SW480 (cell line): Measurements from ENCODE around the gene LARGE1.
"Not testable (repeated sequence)": the region's sequence is repeated elsewhere in the genome, so short reads cannot be mapped to it uniquely, and the experiment has no call there.

Experiments used
- DNase-seq: peaks from one replicate; pipeline ENCODE4 v3.0.0-alpha.2; 2016; ENCODE audit warnings: low spot score

Gene LARGE1

GRCh38 chr22:33883961-33884808 lies 36.1 kb downstream of the LARGE1 start:
- no peak for DNase-seq

- no peak for DNase-seq
These were observed 36.7 kb downstream of the LARGE1 start for GRCh38 chr22:33883561-33883960.

GRCh38 chr22:33882991-33883390 lies 37.3 kb downstream of the LARGE1 start:
- DNase-seq = no peak

- no peak for DNase-seq
These were observed 39.3 kb downstream of the LARGE1 start for GRCh38 chr22:33880986-33881385.

GRCh38 chr22:33879796-33880195 lies 40.5 kb downstream of the LARGE1 start:
- DNase-seq = no peak

- no peak for DNase-seq
These were observed 45.0 kb downstream of the LARGE1 start for GRCh38 chr22:33875316-33875715.

- DNase-seq = no peak
These were observed 46.1 kb downstream of the LARGE1 start for GRCh38 chr22:33874206-33874605.

- DNase-seq = no peak
These were observed 46.6 kb downstream of the LARGE1 start for GRCh38 chr22:33873666-33874065.

- DNase-seq = no peak
These were observed 47.1 kb downstream of the LARGE1 start for GRCh38 chr22:33873186-33873585.

GRCh38 chr22:33871935-33872334 lies 48.3 kb downstream of the LARGE1 start:
- DNase-seq = no peak

GRCh38 chr22:33869946-33870345 lies 50.3 kb downstream of the LARGE1 start:
- DNase-seq = no peak

GRCh38 chr22:33867971-33868370 lies 52.3 kb downstream of the LARGE1 start:
- DNase-seq = no peak

- DNase-seq = no peak
These were observed 53.0 kb downstream of the LARGE1 start for GRCh38 chr22:33867118-33867866.

- no peak for DNase-seq
These were observed 53.8 kb downstream of the LARGE1 start for GRCh38 chr22:33866511-33866910.

GRCh38 chr22:33865996-33866395 lies 54.3 kb downstream of the LARGE1 start:
- no peak for DNase-seq

- no peak for DNase-seq
These were observed 55.0 kb downstream of the LARGE1 start for GRCh38 chr22:33865248-33865647.

- no peak for DNase-seq
These were observed 55.5 kb downstream of the LARGE1 start for GRCh38 chr22:33864723-33865130.

GRCh38 chr22:33861216-33861875 lies 58.9 kb downstream of the LARGE1 start:
- no peak for DNase-seq

GRCh38 chr22:33860386-33860785 lies 59.9 kb downstream of the LARGE1 start:
- no peak for DNase-seq

- DNase-seq = no peak
These were observed 61.0 kb downstream of the LARGE1 start for GRCh38 chr22:33859311-33859710.

- DNase-seq = not testable (repeated sequence)
These were observed 61.6 kb downstream of the LARGE1 start for GRCh38 chr22:33858653-33859052.

GRCh38 chr22:33857767-33858166 lies 62.5 kb downstream of the LARGE1 start:
- not testable (repeated sequence) for DNase-seq

- no peak for DNase-seq
These were observed 65.6 kb downstream of the LARGE1 start for GRCh38 chr22:33854724-33855123.
